ENCODE measurements around the gene PTPRN2.

Gene PTPRN2

GRCh38 chr7:157615101-157615817 lies 972.4 kb downstream of the PTPRN2 start:
- DNase-seq: no peak

GRCh38 chr7:157614457-157615020 lies 973.1 kb downstream of the PTPRN2 start:
- DNase-seq: no peak

DNA sequence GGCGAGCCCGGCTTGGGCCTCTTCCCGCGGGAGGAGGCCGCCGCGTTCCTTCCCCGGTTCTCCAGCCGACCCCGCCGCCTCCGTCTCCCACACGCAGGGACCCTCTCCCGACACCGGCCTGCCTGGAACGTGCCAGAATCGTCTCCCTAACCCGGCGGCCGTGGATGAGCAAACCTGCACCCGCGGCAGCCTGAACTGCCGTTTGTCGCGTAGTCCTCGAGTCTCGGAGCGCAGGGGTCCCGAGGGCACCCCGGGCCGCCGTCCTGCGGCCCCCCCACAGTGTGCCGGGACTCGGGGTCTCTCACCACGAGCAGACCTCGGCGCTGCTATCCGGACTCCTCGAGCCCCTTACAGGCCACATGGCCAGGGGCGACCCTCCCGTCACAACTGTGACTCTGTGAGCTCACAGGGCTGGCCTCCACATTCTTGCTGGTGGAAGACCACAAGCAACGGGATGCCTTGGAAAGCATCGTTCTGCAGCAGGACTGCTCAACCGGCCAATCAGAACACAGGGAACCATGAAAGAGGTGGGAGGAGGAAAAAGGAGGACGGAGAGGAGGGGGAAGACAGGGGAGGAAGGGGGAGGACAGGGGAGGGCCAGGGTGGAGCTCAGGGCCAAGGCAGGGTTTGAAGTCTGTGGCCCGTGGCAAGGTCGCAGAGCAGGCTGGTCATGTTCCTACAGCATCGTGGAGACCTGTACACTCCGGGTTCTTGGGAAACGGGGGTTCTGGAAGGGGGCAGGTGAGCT lies 973.9 kb downstream of the PTPRN2 start:
- no peak for DNase-seq

DNA sequence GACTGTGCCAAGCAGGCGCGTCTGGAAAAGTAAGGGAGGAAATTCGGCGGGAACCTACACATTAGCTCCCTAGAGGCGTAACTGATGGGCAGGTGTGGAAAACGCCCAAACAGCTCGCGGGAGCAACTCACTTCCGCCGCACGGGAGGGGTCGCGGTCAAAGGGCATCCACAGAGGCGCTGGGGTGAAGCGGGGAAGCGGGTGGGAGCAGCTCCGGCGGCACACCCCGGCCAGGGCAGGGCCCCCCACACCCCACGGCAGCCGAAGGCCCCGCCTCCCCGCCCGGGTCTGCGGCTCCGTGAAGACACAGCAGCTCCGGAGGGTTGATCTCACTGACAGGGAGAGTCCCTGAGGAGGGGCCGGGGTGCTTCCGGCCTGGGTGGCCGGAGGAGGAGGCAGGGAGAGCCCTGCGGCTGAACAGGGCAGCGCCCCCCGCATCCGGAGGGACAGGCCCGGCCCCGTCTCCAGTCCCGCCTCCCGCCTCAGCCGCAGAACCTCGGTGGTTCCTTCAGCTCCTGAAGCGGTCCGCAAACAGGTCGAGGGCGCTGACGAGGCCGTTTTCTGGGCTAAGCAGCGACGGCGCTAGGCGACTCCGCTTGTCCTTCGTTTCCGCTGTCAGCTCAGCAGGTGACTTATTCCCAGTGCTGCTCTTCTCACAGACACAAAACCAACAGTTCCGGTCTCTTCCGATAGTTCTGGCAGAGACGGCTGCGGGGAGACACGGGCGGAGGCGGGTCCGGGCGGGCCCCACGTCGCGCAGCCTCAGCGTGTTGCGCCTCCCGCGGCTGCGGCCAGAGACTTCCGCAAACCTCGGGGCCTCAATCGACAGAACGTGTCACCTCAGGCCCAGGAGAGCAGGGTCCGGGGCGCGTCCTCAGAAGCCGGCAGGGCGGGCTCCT lies 974.7 kb downstream of the PTPRN2 start:
- peak; percentile 73 for DNase-seq

DNA sequence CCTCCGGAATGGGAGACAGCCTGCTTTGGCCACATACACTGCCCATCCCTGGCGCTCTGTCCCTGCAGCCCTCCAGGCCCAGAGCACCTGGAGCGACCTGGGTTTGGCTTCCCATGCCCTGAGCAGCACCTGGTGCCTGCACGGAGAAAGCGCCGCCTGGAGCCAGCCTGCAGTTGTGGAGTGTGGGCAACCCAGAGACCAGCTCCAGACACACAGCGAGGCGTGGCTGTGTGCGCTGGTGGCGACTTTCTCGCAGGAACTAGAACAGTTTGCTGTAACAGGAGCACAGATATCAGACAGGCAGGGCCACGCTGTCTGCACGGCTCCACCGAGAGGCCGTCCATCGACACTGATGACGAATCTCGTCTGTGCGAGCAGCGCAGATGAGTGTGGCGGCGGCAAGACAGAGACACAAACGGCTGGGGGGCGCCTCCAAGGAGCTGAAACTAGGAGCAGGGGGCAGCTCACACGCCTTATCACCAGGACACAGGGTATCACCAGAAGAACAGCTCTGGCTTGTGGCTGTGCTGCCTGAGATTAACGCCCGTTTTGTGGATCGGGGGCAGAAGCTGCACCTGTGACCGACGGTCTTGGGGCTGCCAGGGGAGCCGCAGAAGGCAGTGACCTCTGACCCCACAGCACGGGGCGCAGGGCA lies 975.5 kb downstream of the PTPRN2 start:
- DNase-seq: no peak

DNA sequence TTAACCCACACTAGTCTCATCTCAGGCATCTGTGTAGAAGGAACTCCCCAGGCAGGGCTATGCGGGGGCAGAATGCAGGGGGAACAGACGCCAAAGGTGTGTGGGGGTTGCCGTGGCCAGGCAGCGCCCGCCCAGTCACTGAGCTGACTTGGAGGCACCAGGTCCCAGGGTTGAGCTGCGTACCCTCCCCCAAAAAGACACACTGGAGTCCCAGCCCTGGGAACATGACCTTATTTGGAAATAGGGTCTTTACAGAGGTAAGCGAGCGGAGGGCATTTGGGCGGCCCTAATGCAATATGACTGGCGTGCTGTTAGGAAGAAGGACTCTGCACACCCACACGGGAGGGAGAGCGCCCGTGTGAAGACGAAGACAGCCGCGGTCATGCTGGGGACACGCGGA lies 976.3 kb downstream of the PTPRN2 start:
- DNase-seq: no peak

GRCh38 chr7:157610671-157611295 lies 976.8 kb downstream of the PTPRN2 start:
- DNase-seq: no peak

DNA sequence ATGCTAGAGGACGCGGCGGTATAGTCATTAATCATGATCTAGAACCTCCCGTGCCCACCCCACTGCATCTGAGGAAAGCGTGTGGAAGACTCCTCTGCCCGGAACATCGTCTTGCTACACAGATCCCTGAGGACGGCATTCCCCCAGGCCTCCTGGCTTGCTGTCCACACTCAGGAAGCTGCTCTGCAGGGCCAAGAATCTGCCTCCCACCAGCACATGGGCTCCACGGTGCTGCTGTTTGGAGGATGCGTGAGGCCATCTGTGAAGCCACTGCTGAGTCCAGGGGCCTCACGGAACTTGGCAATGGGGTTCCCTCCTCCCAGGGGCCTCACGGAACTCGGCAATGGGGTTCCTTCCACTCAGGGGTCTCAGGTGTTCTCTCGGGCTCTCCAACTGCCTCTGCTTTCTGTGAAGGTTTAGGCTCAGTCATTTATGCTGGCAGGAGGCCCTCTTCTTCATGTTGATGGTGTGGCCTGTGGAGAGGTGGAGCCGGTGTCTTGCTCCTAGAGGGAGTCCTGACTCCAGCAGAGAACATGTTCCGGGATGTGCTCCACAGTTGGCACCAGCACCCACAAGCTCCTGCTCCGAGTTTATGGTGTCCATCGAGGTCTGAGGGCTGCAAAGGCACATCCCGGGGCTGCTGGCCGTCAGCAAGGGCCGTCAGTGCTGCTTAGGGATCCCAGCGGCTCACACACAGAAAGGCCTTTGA lies 977.5 kb downstream of the PTPRN2 start:
- no peak for DNase-seq

DNA sequence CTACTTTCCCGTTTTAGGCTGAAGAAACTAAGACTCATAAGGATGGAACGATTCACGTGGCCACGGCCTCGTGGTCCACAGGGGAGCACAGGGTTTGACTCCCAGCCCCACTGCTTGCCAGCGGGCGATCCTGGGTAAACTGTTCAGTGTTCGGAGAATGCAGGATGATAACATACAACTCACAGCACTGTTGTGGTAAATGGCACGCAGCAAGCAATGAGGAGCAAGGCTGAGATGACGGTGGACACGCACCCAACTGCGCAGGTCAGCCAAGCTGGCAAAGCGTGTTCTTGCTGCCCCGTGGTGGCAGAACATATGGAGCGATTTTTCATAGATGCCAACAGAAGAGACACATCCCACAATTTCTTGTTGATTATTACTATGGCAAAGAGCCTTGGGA lies 978.1 kb downstream of the PTPRN2 start:
- no peak for DNase-seq

DNA sequence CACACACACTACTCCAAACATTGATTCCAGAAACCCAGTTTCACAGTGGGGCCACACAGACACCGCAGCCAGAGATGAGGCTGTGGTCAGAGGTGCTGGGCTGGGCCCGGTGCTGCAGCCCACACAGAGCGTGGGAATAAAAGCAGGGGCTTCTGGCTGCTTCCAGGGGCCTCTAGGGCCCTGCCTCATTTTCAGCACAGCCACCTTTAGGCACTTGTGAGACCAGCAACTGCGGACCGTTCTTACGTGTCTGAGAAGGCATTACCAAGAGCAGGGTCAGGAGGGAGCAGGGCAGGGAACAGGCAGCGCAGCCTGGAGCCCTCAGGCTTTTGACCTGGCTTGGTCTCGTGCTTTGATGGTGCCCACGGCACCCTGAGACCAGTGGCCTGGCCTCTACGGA lies 980.4 kb downstream of the PTPRN2 start:
- no peak for DNase-seq

DNA sequence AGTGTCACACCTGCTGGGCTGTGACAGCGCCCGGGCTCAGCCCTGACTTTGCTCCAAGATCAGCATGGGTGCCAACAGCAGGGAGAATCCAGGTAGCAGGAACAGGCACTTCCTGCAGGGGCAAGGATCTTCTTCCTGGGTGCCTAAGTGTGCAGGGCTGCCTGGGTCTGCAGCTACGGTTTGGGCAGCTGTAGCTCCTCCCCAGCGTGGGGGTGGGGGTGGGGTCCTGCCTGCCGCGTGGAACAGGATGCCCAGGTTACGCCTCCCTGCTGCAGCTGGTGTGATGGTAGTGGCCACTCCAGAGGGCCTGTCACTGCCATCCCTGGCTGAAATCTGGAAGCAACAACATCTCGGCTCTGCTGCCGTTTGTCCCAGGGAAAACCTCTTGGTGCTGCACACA lies 981.5 kb downstream of the PTPRN2 start:
- DNase-seq: no peak

- no peak for DNase-seq
Measured at GRCh38 chr7:157605638-157606037, 982.0 kb downstream of the PTPRN2 start.

GRCh38 chr7:157604661-157605381 lies 982.8 kb downstream of the PTPRN2 start:
- no peak for DNase-seq

- no peak for DNase-seq
Measured at GRCh38 chr7:157603716-157604115, 983.9 kb downstream of the PTPRN2 start.

DNA sequence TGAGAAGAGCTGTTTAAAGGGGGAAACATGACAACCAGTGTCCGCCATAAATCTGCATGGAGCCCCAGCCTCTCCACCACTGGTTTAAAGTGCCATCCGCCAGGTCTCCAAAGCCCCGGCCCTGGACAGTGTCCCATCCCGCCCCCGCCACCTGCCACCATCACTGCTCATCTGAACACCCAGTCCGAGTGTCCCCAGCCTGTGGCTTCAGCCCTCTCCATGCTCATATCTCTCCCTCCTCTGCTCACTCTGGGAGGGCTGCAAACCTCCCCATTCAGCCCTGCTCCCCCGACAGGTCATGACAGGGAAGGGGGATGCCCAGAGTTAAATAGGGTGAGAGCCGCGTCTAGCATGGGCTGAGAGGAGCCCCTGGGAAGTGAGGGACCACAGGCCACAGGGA lies 984.6 kb downstream of the PTPRN2 start:
- DNase-seq: no peak

- DNase-seq: no peak
Measured at GRCh38 chr7:157602581-157602980, 985.0 kb downstream of the PTPRN2 start.

- no peak for DNase-seq
Measured at GRCh38 chr7:157602156-157602555, 985.5 kb downstream of the PTPRN2 start.

GRCh38 chr7:157601530-157601929 lies 986.1 kb downstream of the PTPRN2 start:
- DNase-seq: no peak

DNA sequence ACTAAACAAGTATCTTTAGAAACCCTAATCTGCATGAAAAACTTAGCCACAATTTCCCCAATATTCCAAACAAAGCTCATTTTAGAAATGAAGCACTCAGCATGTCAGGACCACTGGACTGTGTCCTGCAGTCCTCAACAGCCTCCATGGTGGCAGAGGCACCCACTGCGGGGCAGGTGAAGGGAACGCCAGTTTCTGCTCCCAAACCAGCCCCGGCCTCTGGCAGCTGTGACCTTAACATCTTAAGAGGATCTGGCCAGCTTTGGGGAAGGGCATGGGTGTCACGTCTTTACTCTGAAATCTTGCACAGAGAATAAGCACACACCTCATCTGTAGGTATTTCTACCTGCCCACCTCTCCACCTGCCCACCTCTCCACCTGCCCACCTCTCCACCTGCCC lies 988.1 kb downstream of the PTPRN2 start:
- no peak for DNase-seq

DNA sequence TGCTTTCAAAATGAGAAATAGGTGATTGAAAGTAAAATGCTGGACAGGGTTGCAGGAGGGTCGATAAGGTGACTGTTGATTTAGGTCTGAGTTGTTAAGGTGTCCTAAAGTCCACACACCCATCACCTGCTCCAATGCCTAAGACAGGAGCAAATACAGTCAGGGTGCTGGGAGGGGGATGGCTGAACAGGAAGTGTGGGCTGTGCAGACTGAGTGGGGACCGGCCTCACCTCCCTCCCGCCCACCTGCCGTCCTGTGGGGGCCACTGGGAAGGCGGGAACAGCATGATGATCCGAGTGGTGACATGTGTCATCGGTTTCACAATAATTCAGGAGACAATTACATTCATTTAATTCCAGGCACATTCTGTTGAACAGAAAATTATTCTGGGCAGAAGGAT lies 990.1 kb downstream of the PTPRN2 start:
- DNase-seq: no peak

GRCh38 chr7:157596881-157597280 lies 990.7 kb downstream of the PTPRN2 start:
- no peak for DNase-seq
